T-helper 2 cell (primary cell): ENCODE results near the gene LRRC51.
A peak's percentile ranks its signal among the peaks of the same experiment; 100 is the strongest.

Experiments
- DNase-seq, 5 experiments: peaks; one replicate each; pipeline versions ENCODE4 v3.0.0 to v3.0.0-alpha.2; 2012 to 2022
- total RNA-seq, 2 donors: gene quantifications; one replicate each; lab custom pipeline; 2026; lab: John Stamatoyannopoulos, UW

LRRC51 gene, protein sequence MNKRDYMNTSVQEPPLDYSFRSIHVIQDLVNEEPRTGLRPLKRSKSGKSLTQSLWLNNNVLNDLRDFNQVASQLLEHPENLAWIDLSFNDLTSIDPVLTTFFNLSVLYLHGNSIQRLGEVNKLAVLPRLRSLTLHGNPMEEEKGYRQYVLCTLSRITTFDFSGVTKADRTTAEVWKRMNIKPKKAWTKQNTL
- 0.62 to 1.1 reads per million in 2 donors for total RNA-seq

DNA sequence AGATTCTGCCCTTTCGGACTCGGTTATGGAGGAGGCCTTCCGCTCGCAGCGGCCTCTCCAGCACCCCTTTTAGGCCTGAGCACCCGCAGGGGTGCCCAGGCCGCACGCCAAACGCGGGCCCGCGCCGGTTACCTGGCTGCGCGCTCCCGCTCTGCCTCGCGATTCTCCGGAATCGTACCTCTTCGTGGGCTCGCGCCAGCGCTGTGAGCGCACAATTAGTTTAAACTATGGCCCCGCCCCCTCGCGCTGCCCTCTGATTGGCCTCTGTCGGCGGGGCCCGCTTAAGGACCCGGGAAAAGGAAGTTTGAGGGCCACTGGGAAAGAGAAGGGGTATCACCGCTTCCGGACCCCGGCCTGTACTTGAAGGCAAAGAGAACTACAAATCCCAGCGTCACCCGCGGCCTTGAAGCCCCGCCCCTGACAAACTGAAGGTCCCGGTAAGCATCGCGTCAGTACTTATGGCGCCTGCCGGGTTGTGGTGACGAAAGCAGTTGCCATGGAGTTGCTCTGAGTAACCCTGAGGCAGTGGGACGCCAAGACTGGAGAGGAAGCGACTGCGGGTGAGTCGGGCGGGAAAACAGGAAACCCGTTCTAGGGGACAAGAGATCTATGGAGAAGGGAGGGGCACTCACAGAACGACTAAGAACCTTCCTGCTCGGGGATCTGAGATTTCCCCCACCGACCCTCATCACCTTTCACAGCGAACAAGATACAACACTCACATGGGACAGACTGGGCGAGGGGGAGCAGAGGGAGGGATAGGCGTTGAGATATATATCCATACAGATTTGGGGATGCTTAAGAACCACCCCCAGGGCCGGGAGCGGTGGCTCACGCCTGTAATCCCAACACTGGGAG lies at the start of gene LRRC51, which contains the start of gene NUMA1:
Gene LRRC51, plus strand, starts transcription at position 525 of the 858 bp plus-strand sequence. CDS start 8,234 bp downstream, outside the sequence.
Gene NUMA1, minus strand, starts transcription at position 217 of the 858 bp plus-strand sequence. CDS start 44,599 bp downstream, outside the sequence.
- DNase-seq = peak; percentile 93 to 100 (median 99)

DNA sequence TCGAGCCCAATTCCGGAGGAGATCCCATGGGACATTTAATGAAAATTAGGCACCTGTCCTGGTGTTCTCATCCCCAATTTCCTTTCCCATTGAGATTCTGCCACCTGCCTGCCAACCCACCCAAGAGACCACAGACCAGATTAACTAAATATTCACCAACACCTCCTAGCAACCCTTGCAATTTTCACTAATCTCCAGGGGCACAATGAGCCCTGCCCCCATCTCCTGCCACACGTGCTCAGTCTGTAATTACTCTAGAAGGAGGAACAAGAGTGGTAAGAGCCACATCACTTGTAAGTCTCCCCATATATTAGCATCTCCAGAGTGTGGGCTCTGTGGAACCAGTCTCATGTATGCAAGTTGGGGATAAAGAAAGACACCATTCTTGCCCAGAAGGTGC lies 44.0 kb upstream of the LRRC51 start:
- DNase-seq = no peak

GRCh38 chr11:72037554-72038311 lies 42.9 kb upstream of the LRRC51 start:
- DNase-seq = no peak

DNA sequence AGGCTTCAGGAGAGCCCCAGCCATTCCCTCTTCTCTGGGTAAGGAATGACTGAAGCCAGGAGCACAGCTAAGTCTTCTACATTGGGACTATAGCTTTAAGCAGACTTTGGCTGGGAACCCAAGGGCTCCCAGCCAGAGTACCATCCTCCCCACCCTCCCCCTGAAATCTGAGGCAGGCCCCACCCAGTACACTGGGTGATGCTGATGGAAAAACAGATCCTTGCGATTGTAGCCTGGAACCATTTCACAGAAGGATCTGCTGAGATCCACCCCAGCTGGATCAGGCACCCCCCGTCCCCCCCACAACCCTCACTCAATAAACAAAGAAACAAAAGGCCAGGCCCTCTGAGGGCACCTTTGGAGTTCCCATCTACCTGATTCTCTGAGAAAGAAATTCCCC lies 42.2 kb upstream of the LRRC51 start:
- no peak for DNase-seq

GRCh38 chr11:72039031-72039855 lies 41.4 kb upstream of the LRRC51 start:
- no peak for DNase-seq

DNA sequence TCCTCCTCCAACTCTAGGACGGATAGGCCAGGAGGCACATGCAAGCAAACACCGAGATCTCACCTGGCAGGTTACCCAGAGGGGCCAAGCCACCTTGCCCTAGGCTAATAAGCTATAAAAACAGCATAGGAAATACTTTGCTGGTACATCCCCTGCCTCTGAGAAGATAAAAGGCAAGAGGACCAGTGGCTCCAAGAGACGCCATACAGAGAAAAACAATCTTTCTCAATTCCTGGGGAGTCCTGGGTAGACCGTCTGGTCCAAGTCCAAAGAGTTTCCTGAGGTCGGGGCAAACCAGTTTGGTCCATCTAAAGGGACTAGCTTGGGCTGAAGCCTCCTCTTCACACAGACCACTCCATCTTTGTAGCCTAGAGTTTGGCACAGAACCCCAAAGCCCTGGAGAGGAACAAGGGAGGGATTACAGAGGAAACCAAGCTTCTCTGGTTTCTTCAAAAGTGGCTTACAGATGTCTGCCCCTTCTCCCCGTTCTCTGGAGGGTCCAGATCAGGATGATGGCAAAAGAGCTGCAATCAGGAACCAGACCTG lies 40.7 kb upstream of the LRRC51 start:
- no peak for DNase-seq

- DNase-seq = peak; percentile 41 to 85 (median 71)
Observed at GRCh38 chr11:72040491-72041363, 39.9 kb upstream of the LRRC51 start.

DNA sequence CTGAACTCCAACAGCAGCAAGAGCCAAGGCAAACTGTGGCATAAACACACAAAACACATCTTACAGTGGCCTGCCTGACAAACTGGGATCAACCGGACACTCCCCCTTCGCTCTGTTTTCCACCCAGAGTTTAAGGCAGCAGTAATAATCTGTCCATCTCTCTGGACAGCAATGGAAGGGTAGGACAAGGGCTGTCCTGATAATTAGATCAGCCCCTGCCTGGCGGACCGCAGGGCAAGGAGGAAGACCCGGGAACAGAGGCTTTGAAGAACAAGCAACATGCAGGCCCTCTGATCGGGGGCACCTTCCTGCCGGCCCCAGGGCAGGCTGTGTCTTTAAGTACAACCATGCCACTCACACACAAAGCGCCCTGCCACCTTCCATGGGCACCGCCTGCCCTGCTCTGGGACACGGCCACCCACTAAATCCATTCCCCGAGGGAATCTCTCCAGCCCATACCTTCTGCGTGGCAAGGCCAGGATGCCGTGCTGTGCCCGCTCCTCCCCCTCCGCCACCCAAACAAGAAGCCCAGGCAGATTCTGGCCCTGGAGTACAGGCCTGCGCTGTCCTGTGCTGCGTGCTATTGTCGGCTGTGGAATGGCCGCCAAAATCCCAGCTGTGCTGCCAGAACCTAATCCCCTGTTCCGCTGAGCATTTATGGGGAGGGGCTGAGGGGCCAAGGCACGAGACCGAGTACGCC lies 39.1 kb upstream of the LRRC51 start:
- peak in 4 of 5 experiments; percentile 14 to 69 (median 30) for DNase-seq

DNA sequence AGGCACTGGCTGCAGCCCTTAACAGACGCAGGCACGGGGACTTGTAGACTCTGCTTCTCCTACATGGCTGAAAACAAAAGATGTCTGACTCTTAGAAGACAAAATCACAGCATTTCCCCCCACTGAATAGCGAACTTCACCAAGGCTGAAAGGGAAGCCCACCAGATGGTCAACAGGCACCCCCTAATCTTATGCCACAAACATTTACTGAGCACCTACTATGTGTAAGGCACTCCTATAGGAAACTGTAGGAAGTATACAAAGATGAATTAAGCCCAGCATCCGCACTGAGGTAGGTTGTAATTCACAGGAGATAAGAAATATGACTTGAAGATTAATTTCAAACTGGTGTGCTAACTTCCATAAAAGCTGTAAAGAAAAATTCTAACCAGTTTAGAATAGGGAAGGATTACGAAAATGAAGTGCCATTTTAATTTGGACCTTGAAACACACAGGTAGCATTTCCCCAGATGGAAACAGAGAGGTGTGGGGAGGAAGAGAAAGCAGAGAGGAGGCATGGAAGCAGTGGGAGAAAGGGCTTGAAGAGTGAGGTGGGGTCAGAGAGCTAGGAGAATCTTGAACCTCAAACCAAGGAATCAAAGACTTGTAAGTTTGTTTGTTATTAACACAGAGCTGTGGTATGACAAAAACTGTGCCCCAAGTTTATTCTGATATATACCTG lies 38.4 kb upstream of the LRRC51 start:
- DNase-seq = no peak

DNA sequence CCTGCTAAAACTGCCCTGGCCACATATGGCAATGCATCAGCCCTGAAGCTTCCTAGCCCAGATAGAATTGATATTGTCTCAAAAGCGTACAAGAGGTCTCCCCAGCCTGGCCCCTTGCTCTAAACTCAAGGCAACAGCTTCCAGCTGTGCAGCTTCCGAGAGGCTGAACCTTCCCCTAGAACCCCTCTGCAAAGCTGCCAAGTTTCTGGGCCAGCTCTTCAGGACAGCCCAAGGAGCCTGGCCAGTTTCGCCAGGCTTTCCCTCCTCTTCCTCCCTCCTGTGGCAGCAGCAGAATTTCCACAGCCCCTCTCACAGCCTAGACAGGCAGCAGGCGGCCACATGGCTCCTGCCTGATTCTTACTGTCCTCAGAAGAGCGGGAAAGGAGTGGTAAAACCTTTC lies 34.8 kb upstream of the LRRC51 start:
- DNase-seq = no peak

DNA sequence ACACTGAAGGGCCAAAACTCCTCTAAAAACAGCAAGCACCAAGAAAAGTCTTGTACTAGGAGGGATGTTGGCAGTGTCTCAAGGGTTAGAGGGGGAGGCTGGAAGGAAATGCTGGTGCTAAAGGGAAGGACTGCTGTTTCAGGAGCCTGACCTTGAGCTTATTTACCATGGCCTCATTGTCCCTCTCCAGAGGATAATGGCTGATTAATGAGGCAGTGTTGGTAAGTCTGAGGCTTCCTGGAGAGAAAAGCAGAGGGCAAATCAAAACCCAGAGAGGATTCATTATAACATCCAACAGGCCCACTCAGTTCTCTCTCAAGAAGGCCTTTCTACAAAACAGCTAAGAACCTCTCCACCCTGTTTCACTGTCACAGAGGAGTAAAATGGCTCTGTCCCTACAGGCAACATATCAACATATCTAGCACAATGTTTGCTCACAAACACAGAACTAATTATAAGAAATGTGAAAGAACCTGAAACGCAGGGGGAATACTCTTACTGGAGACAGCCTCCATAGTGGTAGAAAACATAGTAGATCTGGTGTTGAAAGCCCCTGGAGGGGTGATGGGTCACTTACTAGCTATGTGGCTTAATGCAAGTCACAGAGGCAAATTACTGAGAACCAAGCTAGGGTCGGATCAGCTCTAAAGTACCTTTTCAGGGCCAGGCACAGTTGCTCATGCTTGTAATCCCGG lies 31.7 kb upstream of the LRRC51 start:
- DNase-seq = no peak

DNA sequence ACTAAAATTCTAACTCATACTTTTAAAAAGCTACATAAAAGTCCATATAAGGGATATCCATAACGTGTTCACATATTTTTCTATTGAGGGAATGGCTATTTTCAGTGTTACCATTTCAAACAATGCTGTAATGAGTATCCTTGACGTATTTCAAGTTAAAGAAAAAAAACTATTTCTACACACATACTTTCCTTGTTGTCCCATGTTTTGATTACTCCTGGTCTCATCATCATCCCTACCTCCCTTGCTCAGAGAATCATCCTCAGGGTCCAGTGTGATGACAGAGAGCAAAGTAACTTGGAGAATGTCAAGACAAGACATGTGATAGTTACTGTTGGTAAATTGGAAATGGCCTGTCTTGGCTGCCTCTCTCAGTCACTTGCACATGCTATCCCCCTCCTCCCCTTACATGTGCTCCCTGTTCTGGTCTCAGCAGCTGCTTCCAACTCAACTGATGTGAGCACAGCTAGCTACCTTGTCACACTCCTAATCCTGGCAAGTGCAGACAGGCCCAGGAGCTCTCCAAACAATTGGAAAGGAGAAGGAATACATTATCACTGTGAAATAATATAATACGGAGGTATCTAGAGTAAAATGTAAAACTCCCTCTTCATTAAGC lies 22.1 kb upstream of the LRRC51 start:
- no peak for DNase-seq

DNA sequence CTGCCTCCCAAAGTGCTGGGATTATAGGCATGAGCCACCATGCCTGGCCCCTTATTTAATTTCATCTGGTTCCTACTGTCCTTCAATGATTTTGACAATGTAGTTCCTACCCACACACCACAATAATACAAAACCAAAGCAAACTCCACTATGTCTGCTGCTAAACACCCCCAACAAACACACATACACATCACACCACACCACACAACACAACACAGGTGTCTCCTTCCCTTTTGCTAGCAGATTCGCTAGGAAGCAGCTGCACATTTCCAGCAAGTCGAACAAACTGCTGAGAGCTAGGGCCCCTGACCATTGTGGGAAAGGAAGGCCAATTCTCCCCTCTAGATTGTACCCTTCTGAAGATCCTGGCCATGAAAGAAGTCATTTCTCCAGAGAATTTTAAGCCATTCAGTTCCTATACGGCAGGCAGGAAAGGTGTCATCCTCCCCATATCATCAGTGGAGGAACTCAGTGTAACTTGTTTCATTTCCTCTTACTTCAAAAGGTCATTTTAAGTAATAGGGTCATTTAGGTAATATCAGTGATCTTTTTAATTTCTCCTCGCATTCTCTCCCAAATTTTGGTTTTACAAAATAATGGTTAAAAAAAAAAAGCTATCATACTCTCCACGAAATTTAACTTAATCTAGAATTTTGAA lies 18.8 kb upstream of the LRRC51 start:
- DNase-seq = no peak

- no peak for DNase-seq
Observed at GRCh38 chr11:72066855-72067254, 13.8 kb upstream of the LRRC51 start.

DNA sequence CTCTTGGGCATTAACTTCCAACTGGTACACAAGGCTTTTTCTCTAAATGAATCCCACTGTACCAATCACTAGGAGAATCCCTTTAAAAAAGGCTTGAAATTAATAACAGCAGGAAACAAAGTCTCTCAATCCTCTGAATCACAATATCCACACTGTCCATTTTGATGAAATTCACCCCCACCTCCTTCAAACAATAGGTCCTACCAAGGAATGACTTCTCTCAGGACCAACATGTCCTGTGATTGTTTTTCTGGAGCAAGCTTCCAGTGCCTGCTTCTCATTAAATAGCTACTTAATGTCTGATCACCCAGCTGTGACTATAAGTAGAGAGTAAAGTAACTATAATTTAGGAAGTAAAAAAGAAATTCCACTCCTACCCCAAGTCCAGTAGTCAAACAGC lies 13.4 kb upstream of the LRRC51 start:
- no peak for DNase-seq

GRCh38 chr11:72067676-72068075 lies 13.0 kb upstream of the LRRC51 start:
- no peak for DNase-seq

DNA sequence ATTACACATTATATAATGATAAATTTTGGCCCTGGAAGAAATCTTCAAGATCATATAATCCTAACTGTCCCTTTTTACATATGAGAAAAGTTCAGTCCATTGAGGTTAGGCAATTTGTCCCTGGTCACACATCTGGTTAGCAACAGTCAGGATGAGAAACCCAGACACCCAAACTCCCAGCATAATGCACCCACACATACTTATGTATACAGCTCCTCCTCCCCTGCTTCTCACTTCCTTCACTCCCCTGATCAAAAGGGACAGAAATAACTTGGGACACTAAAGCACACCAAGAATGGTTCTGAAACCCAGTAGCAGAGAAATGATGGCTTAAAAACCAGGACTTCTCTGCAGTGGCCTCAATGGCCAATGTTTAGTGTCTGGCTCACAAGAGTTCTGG lies 11.4 kb upstream of the LRRC51 start:
- no peak for DNase-seq

DNA sequence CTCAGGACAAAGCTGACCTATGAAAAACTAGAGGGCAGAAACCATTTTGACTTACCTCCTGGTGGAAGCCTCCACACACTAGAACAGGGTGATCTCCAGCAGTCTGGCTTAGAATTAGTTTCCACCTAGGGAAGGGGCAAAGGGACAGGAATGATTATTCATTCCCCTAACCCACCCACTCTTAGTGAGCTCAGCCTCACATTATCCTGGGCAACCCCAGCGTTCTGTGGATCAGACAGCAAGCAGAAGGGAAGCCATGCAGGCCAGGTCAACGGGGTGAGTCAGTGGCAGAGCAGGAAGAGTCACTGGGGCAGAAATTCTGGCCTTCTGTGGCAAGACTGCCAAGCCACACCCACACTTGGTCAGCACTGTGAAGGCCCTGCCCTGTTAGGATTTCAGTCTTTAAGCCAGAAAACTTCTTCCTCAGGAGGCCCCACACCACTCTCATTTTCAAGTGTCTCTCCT lies 10.8 kb upstream of the LRRC51 start:
- no peak for DNase-seq
